Liver (tissue), 9 donors: ENCODE measurements around the gene SYNPR. TPM values are rescaled to one million over a fixed set of nuclear protein-coding genes. Genes with fewer than 3 reads are reported as not detected.

Experiments
- DNase-seq: peaks from one replicate; pipeline ENCODE4 v3.0.0-alpha.2; 2017; ENCODE audit warnings: low spot score
- H3K27ac ChIP-seq, 2 donors: one replicate each; pipeline ENCODE4 v1.7.0; 2013; ENCODE audit warnings: inconsistent platforms in 2 of 2, low read length in 2 of 2, control low read depth in 1 of 2, low read depth in 1 of 2, mild to moderate bottlenecking in 1 of 2
- H3K27me3 ChIP-seq, 4 donors: one replicate each; pipeline versions ENCODE4 v1.6.1 to v1.7.0; 2013; ENCODE audit warnings: low read length in 3 of 4, inconsistent platforms in 1 of 4, mild to moderate bottlenecking in 1 of 4, moderate library complexity in 1 of 4; ENCODE audit not compliant: control insufficient read depth in 4 of 4, insufficient read depth in 4 of 4
- H3K36me3 ChIP-seq, 4 donors: one replicate each; pipeline versions ENCODE4 v1.6.1 to v1.7.0; 2013; ENCODE audit warnings: low read length in 3 of 4, mild to moderate bottlenecking in 3 of 4, low read depth in 1 of 4, moderate library complexity in 1 of 4; ENCODE audit not compliant: control insufficient read depth in 4 of 4, insufficient read depth in 3 of 4
- H3K4me1 ChIP-seq, 4 donors: one replicate each; pipeline versions ENCODE4 v1.6.1 to v1.7.0; 2013; ENCODE audit warnings: low read length in 3 of 4, mild to moderate bottlenecking in 3 of 4, moderate library complexity in 1 of 4; ENCODE audit not compliant: control insufficient read depth in 4 of 4, insufficient read depth in 4 of 4
- H3K4me3 ChIP-seq, 3 donors: one replicate each; pipeline versions ENCODE4 v1.6.1 to v1.7.0; 2013; ENCODE audit warnings: low read length in 3 of 3, control low read depth in 1 of 3, low read depth in 1 of 3, mild to moderate bottlenecking in 1 of 3
- H3K9ac ChIP-seq, 2 donors: one replicate each; pipeline ENCODE4 v1.7.0; 2013; ENCODE audit warnings: low read length in 2 of 2, mild to moderate bottlenecking in 2 of 2, moderate library complexity in 2 of 2, control low read depth in 1 of 2, low read depth in 1 of 2
- H3K9me3 ChIP-seq, 4 donors: one replicate each; pipeline versions ENCODE4 v1.6.1 to v1.7.0; 2013; ENCODE audit warnings: low read length in 3 of 4; ENCODE audit not compliant: control insufficient read depth in 4 of 4
- EGR1 ChIP-seq, 2 donors: IDR thresholded peaks; 2 replicates each; pipeline ENCODE4 v1.6.1; 2016 to 2018; ENCODE audit warnings: antibody characterized with exemption in 2 of 2, low read depth in 2 of 2
- FOXA1 ChIP-seq: IDR thresholded peaks from 2 replicates; pipeline ENCODE4 v1.6.1; 2016; ENCODE audit warnings: antibody characterized with exemption
- GABPA ChIP-seq, 2 donors: IDR thresholded peaks in 1 of 2; conservative IDR thresholded peaks in 1 of 2; 2 replicates each; pipeline ENCODE4 v1.6.1; 2016; ENCODE audit warnings: antibody characterized with exemption in 2 of 2, mild to moderate bottlenecking in 1 of 2, moderate library complexity in 1 of 2
- HNF4A ChIP-seq, 2 donors: conservative IDR thresholded peaks; 2 replicates each; pipeline ENCODE4 v1.6.1; 2016; ENCODE audit warnings: antibody characterized with exemption in 2 of 2, mild to moderate bottlenecking in 2 of 2
- JUND ChIP-seq, 2 donors: IDR thresholded peaks; 2 replicates each; pipeline ENCODE4 v1.6.1; 2016; ENCODE audit warnings: antibody characterized with exemption in 2 of 2
- NR2F2 ChIP-seq: IDR thresholded peaks from 2 replicates; pipeline ENCODE4 v1.6.1; 2016; ENCODE audit warnings: antibody characterized with exemption
- RAD21 ChIP-seq, 2 donors: IDR thresholded peaks; 2 replicates each; pipeline ENCODE4 v1.6.1; 2016; ENCODE audit warnings: antibody characterized with exemption in 2 of 2, mild to moderate bottlenecking in 2 of 2
- RXRA ChIP-seq, 2 donors: IDR thresholded peaks; 2 replicates each; pipeline ENCODE4 v1.6.1; 2017 to 2018; ENCODE audit warnings: antibody characterized with exemption in 2 of 2, mild to moderate bottlenecking in 1 of 2
- SP1 ChIP-seq: IDR thresholded peaks from 2 replicates; pipeline ENCODE4 v1.6.1; 2018; ENCODE audit warnings: antibody characterized with exemption, mild to moderate bottlenecking
- TAF1 ChIP-seq: conservative IDR thresholded peaks from 2 replicates; pipeline ENCODE4 v1.6.1; 2016; ENCODE audit warnings: antibody characterized with exemption, mild to moderate bottlenecking
- YY1 ChIP-seq: IDR thresholded peaks from 2 replicates; pipeline ENCODE4 v1.6.1; 2016; ENCODE audit warnings: antibody characterized with exemption, mild to moderate bottlenecking
- WGBS: extraction: QIAGEN DNeasy Blood & Tissue Kit; methylation state at CpG from one replicate; pipeline ENCODE4 v1.1.7; 2013; 5-methylcytosine and 5-hydroxymethylcytosine counted together
- polyA plus RNA-seq, 2 donors: library from polyadenylated mRNA; stranded (reverse) in 1 of 2; unstranded in 1 of 2; fragments of 200-250 nt in 1 of 2; fragments of >200 nt in 1 of 2; fragmentation: Nextera tagmentation in 1 of 2; extraction: Ambion mirVana in 1 of 2; gene quantifications; one replicate each; pipeline versions ENCODE4 v1.2.1 to v1.2.3, GENCODE V29; 2013 to 2015
- total RNA-seq, 2 donors: library from RNA; depleted of rRNA; stranded (reverse); fragments of >200 nt; gene quantifications; one replicate each; pipeline ENCODE4 v1.2.3, GENCODE V29; 2014
- TF ChIP-seq, protein P1 (sequence below): IDR thresholded peaks from 2 replicates; pipeline ENCODE4 v1.6.1; 2016; ENCODE audit warnings: antibody characterized with exemption
- TF ChIP-seq, protein P2 (sequence below): IDR thresholded peaks from 2 replicates; pipeline ENCODE4 v1.6.1; 2016; ENCODE audit warnings: antibody characterized with exemption, mild to moderate bottlenecking
- donor health status: healthy.
- donor health status: healthy.
- donor health status: healthy.
- donor health status: healthy.
- donor health status: healthy.

SYNPR gene
- total and polyA plus RNA-seq, 4 donors: not detected

DNA sequence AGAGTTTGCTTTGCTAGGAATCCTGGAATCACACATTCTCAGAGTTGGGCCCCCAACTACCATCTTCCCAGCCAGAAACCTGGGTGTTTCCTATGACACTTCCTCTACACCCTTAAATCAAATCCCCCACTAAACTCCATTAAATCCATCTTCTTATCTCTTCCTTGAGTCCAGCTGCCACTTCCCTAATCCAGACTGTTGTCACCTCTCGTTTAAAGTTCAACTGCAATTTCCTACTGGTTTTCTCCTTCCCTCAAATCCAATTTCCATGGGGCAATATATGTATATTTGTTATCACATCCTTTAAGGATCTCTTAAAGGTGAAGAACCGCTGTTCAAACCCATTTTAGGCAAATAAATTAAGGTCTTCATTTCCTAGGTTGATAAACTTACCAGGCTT is 300.8 kb downstream of the SYNPR start:
- Histone ChIP-seq H3K36me3 (no peaks in the 10 kb centered on the region), H3K27ac (no peak overlapping the region), H3K9me3 (no peaks in the 10 kb centered on the region), H3K27me3 (peaks cover 0 to 3% (median 0%) of the 10 kb centered on the region in 4 donors), H3K9ac (no peak overlapping the region), H3K4me1 (no peaks in the 10 kb centered on the region), H3K4me3 (no peak overlapping the region)
- WGBS: 36% methylated on average over 2 of the region's 2 CpGs
- no peak for DNase-seq
- TF ChIP-seq, protein P1, sequence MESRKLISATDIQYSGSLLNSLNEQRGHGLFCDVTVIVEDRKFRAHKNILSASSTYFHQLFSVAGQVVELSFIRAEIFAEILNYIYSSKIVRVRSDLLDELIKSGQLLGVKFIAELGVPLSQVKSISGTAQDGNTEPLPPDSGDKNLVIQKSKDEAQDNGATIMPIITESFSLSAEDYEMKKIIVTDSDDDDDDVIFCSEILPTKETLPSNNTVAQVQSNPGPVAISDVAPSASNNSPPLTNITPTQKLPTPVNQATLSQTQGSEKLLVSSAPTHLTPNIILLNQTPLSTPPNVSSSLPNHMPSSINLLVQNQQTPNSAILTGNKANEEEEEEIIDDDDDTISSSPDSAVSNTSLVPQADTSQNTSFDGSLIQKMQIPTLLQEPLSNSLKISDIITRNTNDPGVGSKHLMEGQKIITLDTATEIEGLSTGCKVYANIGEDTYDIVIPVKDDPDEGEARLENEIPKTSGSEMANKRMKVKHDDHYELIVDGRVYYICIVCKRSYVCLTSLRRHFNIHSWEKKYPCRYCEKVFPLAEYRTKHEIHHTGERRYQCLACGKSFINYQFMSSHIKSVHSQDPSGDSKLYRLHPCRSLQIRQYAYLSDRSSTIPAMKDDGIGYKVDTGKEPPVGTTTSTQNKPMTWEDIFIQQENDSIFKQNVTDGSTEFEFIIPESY: no peak
- TF ChIP-seq RXRA (IDR thresholded peaks at IDR 0.05) (no peak), HNF4A (conservative IDR thresholded peaks at IDR 0.05) (no peak), RAD21 (IDR thresholded peaks at IDR 0.05) (no peak), SP1 (no peak), EGR1 (IDR thresholded peaks at IDR 0.05; ENCODE audit: low read depth in 2 of 2) (no peak)

GRCh38 chr3:63580151-63580550 is 302.0 kb downstream of the SYNPR start:
- no peaks in the 10 kb centered on the region for H3K36me3 ChIP-seq
- 75% methylated on average over 2 of the region's 2 CpGs for WGBS
- no peak for TF ChIP-seq RXRA (IDR thresholded peaks at IDR 0.05)
- TF ChIP-seq, protein P1: no peak
- TF ChIP-seq, protein P2, sequence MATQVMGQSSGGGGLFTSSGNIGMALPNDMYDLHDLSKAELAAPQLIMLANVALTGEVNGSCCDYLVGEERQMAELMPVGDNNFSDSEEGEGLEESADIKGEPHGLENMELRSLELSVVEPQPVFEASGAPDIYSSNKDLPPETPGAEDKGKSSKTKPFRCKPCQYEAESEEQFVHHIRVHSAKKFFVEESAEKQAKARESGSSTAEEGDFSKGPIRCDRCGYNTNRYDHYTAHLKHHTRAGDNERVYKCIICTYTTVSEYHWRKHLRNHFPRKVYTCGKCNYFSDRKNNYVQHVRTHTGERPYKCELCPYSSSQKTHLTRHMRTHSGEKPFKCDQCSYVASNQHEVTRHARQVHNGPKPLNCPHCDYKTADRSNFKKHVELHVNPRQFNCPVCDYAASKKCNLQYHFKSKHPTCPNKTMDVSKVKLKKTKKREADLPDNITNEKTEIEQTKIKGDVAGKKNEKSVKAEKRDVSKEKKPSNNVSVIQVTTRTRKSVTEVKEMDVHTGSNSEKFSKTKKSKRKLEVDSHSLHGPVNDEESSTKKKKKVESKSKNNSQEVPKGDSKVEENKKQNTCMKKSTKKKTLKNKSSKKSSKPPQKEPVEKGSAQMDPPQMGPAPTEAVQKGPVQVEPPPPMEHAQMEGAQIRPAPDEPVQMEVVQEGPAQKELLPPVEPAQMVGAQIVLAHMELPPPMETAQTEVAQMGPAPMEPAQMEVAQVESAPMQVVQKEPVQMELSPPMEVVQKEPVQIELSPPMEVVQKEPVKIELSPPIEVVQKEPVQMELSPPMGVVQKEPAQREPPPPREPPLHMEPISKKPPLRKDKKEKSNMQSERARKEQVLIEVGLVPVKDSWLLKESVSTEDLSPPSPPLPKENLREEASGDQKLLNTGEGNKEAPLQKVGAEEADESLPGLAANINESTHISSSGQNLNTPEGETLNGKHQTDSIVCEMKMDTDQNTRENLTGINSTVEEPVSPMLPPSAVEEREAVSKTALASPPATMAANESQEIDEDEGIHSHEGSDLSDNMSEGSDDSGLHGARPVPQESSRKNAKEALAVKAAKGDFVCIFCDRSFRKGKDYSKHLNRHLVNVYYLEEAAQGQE: no peak
- no peak for TF ChIP-seq EGR1 (IDR thresholded peaks at IDR 0.05; ENCODE audit: low read depth in 2 of 2)
- TF ChIP-seq TAF1: no peak
- TF ChIP-seq YY1: no peak
- no peak for TF ChIP-seq FOXA1
- no peak for TF ChIP-seq NR2F2
- no peak for TF ChIP-seq JUND (IDR thresholded peaks at IDR 0.05)
- no peak for TF ChIP-seq GABPA (IDR thresholded peaks at IDR 0.05 in 1 of 2, conservative IDR thresholded peaks at IDR 0.05 in 1 of 2)
- no peak for DNase-seq
- H3K4me1 ChIP-seq: no peaks in the 10 kb centered on the region
- H3K9ac ChIP-seq: no peak overlapping the region
- H3K27me3 ChIP-seq: peaks cover 0 to 3% (median 0%) of the 10 kb centered on the region in 4 donors
- H3K4me3 ChIP-seq: no peak overlapping the region
- H3K27ac ChIP-seq: no peak overlapping the region
- no peaks in the 10 kb centered on the region for H3K9me3 ChIP-seq
